Measurements from ENCODE around the gene BRD4.

GRCh38 chr19:15331419-15332310 lies 674 bp downstream of the BRD4 start:
- TF ChIP-seq EP300 (IDR thresholded peaks at IDR 0.05) (no peak), CTCF (IDR thresholded peaks at IDR 0.05) (peak in 1 of 5 experiments; percentile 12), POLR2A (IDR thresholded peaks at IDR 0.05) (peak in 1 of 2 donors; percentile 12)

All from tibial nerve (tissue), 4 donors.